OCI-LY1 (cell line): Measurements from ENCODE around the gene PRDM13.

ENCODE experiments used
- EZH2 ChIP-seq: fragments of 200-600 bp; sonication (generic), shearing (Covaris generic); IDR thresholded peaks from 2 replicates; pipeline ENCODE4 v1.8.0; 2017; ENCODE audit warnings: borderline replicate concordance, mixed run types, mild to moderate bottlenecking, antibody characterized with exemption, low read length, moderate library complexity, mixed read lengths
- TF ChIP-seq, protein P1 (sequence below): fragments of 200-600 bp; sonication (generic), shearing (Covaris generic); IDR thresholded peaks from 2 replicates; pipeline ENCODE4 v1.5.1; 2017; ENCODE audit warnings: mild to moderate bottlenecking, antibody characterized with exemption, low read length, moderate library complexity, mixed read lengths

DNA sequence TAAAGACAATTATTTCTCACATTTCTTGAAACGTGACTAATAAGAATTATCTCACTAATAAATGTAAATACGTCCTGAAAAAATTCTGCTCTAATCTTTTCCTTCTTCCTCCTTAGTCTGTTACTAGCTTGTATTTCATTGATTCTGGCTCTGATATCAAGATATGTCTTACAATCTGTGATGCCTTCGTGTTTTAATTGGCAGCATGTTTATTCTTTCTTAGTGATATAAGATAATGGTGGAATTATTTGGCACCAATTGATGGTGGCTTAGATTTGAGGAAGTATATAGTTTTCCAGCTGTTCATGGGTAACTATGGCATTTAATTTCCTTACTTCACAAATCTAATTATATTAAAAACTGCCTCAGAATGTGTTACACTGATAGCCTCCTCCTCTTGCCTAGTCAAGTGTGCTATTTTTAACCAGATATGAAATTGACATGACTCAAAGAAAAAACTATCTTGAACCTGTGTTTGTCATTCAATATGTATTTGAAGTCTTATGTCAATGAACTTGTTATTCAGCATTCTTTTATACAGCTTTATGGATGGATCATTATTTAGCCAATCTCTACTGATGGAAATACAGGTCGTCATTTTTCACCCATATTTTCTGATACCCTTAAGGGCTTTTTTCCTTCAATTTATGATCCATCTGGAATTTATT, 43.4 kb upstream of the PRDM13 start:
- no peak for TF ChIP-seq EZH2
- TF ChIP-seq, protein P1, sequence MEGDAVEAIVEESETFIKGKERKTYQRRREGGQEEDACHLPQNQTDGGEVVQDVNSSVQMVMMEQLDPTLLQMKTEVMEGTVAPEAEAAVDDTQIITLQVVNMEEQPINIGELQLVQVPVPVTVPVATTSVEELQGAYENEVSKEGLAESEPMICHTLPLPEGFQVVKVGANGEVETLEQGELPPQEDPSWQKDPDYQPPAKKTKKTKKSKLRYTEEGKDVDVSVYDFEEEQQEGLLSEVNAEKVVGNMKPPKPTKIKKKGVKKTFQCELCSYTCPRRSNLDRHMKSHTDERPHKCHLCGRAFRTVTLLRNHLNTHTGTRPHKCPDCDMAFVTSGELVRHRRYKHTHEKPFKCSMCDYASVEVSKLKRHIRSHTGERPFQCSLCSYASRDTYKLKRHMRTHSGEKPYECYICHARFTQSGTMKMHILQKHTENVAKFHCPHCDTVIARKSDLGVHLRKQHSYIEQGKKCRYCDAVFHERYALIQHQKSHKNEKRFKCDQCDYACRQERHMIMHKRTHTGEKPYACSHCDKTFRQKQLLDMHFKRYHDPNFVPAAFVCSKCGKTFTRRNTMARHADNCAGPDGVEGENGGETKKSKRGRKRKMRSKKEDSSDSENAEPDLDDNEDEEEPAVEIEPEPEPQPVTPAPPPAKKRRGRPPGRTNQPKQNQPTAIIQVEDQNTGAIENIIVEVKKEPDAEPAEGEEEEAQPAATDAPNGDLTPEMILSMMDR, result no peak
